Neuronal stem cell (in vitro differentiated cells): ENCODE results near the gene NECTIN2. TPM values are rescaled to one million over a fixed set of nuclear protein-coding genes. Genes with fewer than 3 reads are reported as not detected.

Experiments used
- DNase-seq: peaks from one replicate; pipeline ENCODE4 v3.0.0-alpha.2; 2013; ENCODE audit warnings: low spot score
- H2AFZ ChIP-seq: one replicate; pipeline ENCODE4 v1.6.1; 2013; ENCODE audit warnings: mild to moderate bottlenecking, low read length, inconsistent platforms
- H2AK5ac ChIP-seq: 2 replicates; pipeline ENCODE4 v1.6.1; 2013; ENCODE audit warnings: low read depth, mild to moderate bottlenecking, inconsistent platforms, low read length, moderate library complexity, mixed read lengths
- H2BK120ac ChIP-seq: 2 replicates; pipeline ENCODE4 v1.6.1; 2013; ENCODE audit warnings: low read depth, mild to moderate bottlenecking, inconsistent platforms, low read length, moderate library complexity, mixed read lengths
- H2BK12ac ChIP-seq: one replicate; pipeline ENCODE4 v1.6.1; 2013; ENCODE audit warnings: low read length, inconsistent platforms
- H2BK15ac ChIP-seq: 2 replicates; pipeline ENCODE4 v1.6.1; 2013; ENCODE audit warnings: mild to moderate bottlenecking, low read length, inconsistent platforms, mixed read lengths
- H2BK5ac ChIP-seq: one replicate; pipeline ENCODE4 v1.6.1; 2013; ENCODE audit warnings: inconsistent platforms, mild to moderate bottlenecking, low read length, moderate library complexity
- H3K14ac ChIP-seq: one replicate; pipeline ENCODE4 v1.6.1; 2013; ENCODE audit warnings: low read length, inconsistent platforms
- H3K18ac ChIP-seq: 2 replicates; pipeline ENCODE4 v1.6.1; 2013; ENCODE audit warnings: low read length, inconsistent platforms
- H3K23ac ChIP-seq: 2 replicates; pipeline ENCODE4 v1.6.1; 2013; ENCODE audit warnings: low read depth, mild to moderate bottlenecking, mixed read lengths, low read length, inconsistent platforms; ENCODE audit not compliant: poor library complexity
- H3K27ac ChIP-seq: replicated peaks from 3 replicates; pipeline ENCODE4 v1.5.1; 2013; ENCODE audit warnings: low read length, inconsistent platforms
- H3K27me3 ChIP-seq, 3 experiments: 2 replicates each; pipeline ENCODE4 v1.6.1; 2013; ENCODE audit warnings: low read length in 3 of 3, mild to moderate bottlenecking in 2 of 3, inconsistent platforms in 1 of 3, low read depth in 1 of 3, mixed read lengths in 1 of 3, moderate library complexity in 1 of 3; ENCODE audit not compliant: control insufficient read depth in 3 of 3, insufficient read depth in 3 of 3
- H3K36me3 ChIP-seq, 2 donors: replicated peaks in 1 of 2; 2 replicates each; pipeline ENCODE4 v1.6.1; 2013; ENCODE audit warnings: low read length in 2 of 2; ENCODE audit not compliant: control insufficient read depth in 2 of 2, insufficient read depth in 2 of 2
- H3K4ac ChIP-seq: 2 replicates; pipeline ENCODE4 v1.6.1; 2013; ENCODE audit warnings: inconsistent platforms, mild to moderate bottlenecking, low read length, moderate library complexity
- H3K4me1 ChIP-seq, 2 donors: 1 replicate in 1 of 2; 2 replicates in 1 of 2; pipeline ENCODE4 v1.6.1; 2013; ENCODE audit warnings: low read length in 2 of 2, low read depth in 1 of 2; ENCODE audit not compliant: control insufficient read depth in 2 of 2, insufficient read depth in 1 of 2
- H3K4me2 ChIP-seq: one replicate; pipeline ENCODE4 v1.6.1; 2013; ENCODE audit warnings: mild to moderate bottlenecking, low read length, inconsistent platforms; ENCODE audit not compliant: insufficient read depth, poor library complexity, severe bottlenecking
- H3K4me3 ChIP-seq, 2 donors: 2 replicates each; pipeline ENCODE4 v1.5.1; 2013; ENCODE audit warnings: low read length in 2 of 2, mild to moderate bottlenecking in 2 of 2, inconsistent platforms in 1 of 2, moderate library complexity in 1 of 2
- H3K79me1 ChIP-seq: one replicate; pipeline ENCODE4 v1.6.1; 2013; ENCODE audit warnings: low read depth, mild to moderate bottlenecking, inconsistent platforms, low read length, moderate library complexity
- H3K9ac ChIP-seq: one replicate; pipeline ENCODE4 v1.6.1; 2013; ENCODE audit warnings: mild to moderate bottlenecking, low read depth, low read length, inconsistent platforms; ENCODE audit not compliant: poor library complexity
- H3K9me3 ChIP-seq, 2 donors: replicated peaks in 1 of 2; 2 replicates each; pipeline versions ENCODE3 to v1.6.1; 2013; ENCODE audit warnings: low read length in 2 of 2, mild to moderate bottlenecking in 2 of 2, inconsistent platforms in 1 of 2, low read depth in 1 of 2, mixed read lengths in 1 of 2, moderate library complexity in 1 of 2; ENCODE audit not compliant: control insufficient read depth in 2 of 2, insufficient read depth in 1 of 2
- H4K8ac ChIP-seq: one replicate; pipeline ENCODE4 v1.6.1; 2013; ENCODE audit warnings: low read depth, mild to moderate bottlenecking, inconsistent platforms, low read length, moderate library complexity
- H4K91ac ChIP-seq: one replicate; pipeline ENCODE4 v1.6.1; 2013; ENCODE audit warnings: low read length, low read depth, mild to moderate bottlenecking, inconsistent platforms; ENCODE audit not compliant: poor library complexity
- WGBS, 2 donors: extraction: QIAGEN DNeasy Blood & Tissue Kit; methylation state at CpG; one replicate each; pipeline ENCODE4 v1.1.7; 2013; ENCODE audit warnings: missing lambda C conversion rate in 2 of 2, mixed read lengths in 1 of 2; ENCODE audit not compliant: insufficient read length in 2 of 2, insufficient replicate concordance in 1 of 2; ENCODE audit errors: extremely low coverage in 2 of 2; 5-methylcytosine and 5-hydroxymethylcytosine counted together
- polyA plus RNA-seq, 2 experiments: library from polyadenylated mRNA; stranded (reverse); fragments of 200-250 nt; gene quantifications; one replicate each; pipeline ENCODE4 v1.2.3, GENCODE V29; 2013

The NECTIN2 gene
- 210 TPM for polyA plus RNA-seq (2013, experiment 1 of 2)
- polyA plus RNA-seq (2013, experiment 2 of 2), result 208 TPM

DNA sequence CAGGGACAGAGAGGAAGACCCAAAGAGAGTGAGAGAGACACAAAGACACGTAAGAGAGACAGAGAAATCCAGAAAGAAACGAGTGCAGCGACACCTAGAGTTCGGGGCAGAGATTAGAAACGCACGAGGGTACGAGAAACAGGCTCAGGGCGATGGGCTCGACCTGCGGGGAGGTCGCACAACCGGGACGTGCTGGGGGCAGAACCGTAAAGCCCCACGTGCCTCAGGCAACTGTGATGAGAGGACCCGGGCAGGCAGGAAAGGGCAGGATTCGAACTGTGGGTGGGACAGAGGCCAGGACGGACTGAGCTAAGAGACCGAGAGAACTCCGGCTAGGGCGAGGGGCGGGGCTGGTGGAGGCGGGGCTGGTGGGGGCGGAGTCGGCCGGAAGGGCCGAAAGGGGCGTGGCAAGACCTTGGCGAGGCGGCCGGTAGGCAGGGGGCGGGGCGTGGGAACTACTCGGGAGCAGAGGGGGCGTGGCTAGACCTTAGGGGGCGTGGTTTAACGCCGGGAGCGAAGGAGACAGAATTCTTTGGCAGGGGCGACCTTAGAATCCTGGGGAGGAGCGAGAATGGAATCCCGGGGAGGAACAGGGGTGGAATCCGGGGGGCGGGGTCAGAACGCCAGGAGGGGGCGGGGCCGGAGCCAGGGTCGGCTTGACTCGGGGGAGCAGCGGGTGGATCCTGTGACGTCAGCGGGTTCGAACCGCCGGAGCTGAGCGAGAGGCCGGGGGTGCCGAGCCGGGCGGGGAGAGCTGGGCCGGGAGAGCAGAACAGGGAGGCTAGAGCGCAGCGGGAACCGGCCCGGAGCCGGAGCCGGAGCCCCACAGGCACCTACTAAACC lies at the start of gene NECTIN2:
TSS of gene NECTIN2 (plus strand) at position 686 of the 843 bp plus-strand sequence. CDS start 229 bp downstream, outside the sequence.
- peak within 1 kb of the TSS; percentile 96 for H2AFZ ChIP-seq
- H3K4me1 ChIP-seq, result peaks cover 19 to 20% of the 10 kb centered on the region in 2 donors
- H3K36me3 ChIP-seq, result peaks cover 0 to 11% of the 10 kb centered on the region in 2 donors
- H3K18ac ChIP-seq, result peak within 1 kb of the TSS; percentile 100
- peak within 1 kb of the TSS; percentile 99 for H3K4me2 ChIP-seq
- H4K91ac ChIP-seq, result peak within 1 kb of the TSS; percentile 34
- peak within 1 kb of the TSS; percentile 65 to 98 for H3K4me3 ChIP-seq
- peak within 1 kb of the TSS; percentile 92 for H2BK120ac ChIP-seq
- H2BK12ac ChIP-seq, result peak within 1 kb of the TSS; percentile 99
- peak within 1 kb of the TSS; percentile 98 for H3K23ac ChIP-seq
- H3K9ac ChIP-seq, result peak within 1 kb of the TSS; percentile 99
- H3K27ac ChIP-seq, result peak within 1 kb of the TSS; percentile 97
- no peak within 1 kb of the TSS for H4K8ac ChIP-seq
- H3K27me3 ChIP-seq, result no peaks in the 10 kb centered on the region
- H2BK15ac ChIP-seq, result peak within 1 kb of the TSS; percentile 99
- peak within 1 kb of the TSS; percentile 90 for H3K4ac ChIP-seq
- peak; percentile 99 for DNase-seq
- H3K79me1 ChIP-seq, result peaks cover 4% of the 10 kb centered on the region
- peak within 1 kb of the TSS; percentile 100 for H2AK5ac ChIP-seq
- H2BK5ac ChIP-seq, result peak within 1 kb of the TSS; percentile 100
- peak within 1 kb of the TSS; percentile 95 for H3K14ac ChIP-seq
- no peaks in the 10 kb centered on the region for H3K9me3 ChIP-seq
- WGBS, 2 donors, result no CpG with 5 or more reads among the region's 67 CpGs

- Histone ChIP-seq H3K4me3 (no peak overlapping the region), H3K27ac (peak overlapping the region; percentile 36), H3K27me3 (no peaks in the 10 kb centered on the region), H3K18ac (peak overlapping the region; percentile 2), H3K36me3 (no peaks in the 10 kb centered on the region), H2BK12ac (no peak overlapping the region), H2BK15ac (no peak overlapping the region), H2AK5ac (no peak overlapping the region), H2BK120ac (no peak overlapping the region), H2BK5ac (no peak overlapping the region), H3K4ac (no peak overlapping the region), H4K91ac (no peak overlapping the region), H3K9me3 (no peaks in the 10 kb centered on the region), H3K4me2 (no peak overlapping the region), H3K14ac (no peak overlapping the region), H3K23ac (no peak overlapping the region), H3K79me1 (peaks cover 1% of the 10 kb centered on the region), H4K8ac (no peak overlapping the region), H3K9ac (peak overlapping the region; percentile 7), H2AFZ (peak overlapping the region; percentile 92), H3K4me1 (peaks cover 7 to 22% of the 10 kb centered on the region in 2 donors)
- no peak for DNase-seq
- no CpG with 5 or more reads among the region's 12 CpGs for WGBS, 2 donors
These were observed 49.4 kb upstream of the NECTIN2 start for GRCh38 chr19:44796701-44797115.

GRCh38 chr19:44799627-44800346 lies 46.3 kb upstream of the NECTIN2 start:
- Histone ChIP-seq H2BK12ac (no peak overlapping the region), H3K36me3 (no peaks in the 10 kb centered on the region), H3K4me2 (no peak overlapping the region), H3K14ac (no peak overlapping the region), H2AFZ (peak overlapping the region; percentile 61), H3K9ac (no peak overlapping the region), H3K4ac (no peak overlapping the region), H4K91ac (no peak overlapping the region), H2BK120ac (no peak overlapping the region), H3K23ac (no peak overlapping the region), H2BK5ac (no peak overlapping the region), H3K4me1 (peaks cover 7 to 16% of the 10 kb centered on the region in 2 donors), H3K9me3 (no peaks in the 10 kb centered on the region), H3K18ac (peak overlapping the region; percentile 38), H2BK15ac (peak overlapping the region; percentile 97), H3K79me1 (peaks cover 1% of the 10 kb centered on the region), H3K27me3 (no peaks in the 10 kb centered on the region), H3K27ac (no peak overlapping the region), H4K8ac (no peak overlapping the region), H2AK5ac (peak overlapping the region; percentile 60), H3K4me3 (no peak overlapping the region)
- WGBS, 2 donors, result no CpG with 5 or more reads among the region's 10 CpGs
- no peak for DNase-seq

DNA sequence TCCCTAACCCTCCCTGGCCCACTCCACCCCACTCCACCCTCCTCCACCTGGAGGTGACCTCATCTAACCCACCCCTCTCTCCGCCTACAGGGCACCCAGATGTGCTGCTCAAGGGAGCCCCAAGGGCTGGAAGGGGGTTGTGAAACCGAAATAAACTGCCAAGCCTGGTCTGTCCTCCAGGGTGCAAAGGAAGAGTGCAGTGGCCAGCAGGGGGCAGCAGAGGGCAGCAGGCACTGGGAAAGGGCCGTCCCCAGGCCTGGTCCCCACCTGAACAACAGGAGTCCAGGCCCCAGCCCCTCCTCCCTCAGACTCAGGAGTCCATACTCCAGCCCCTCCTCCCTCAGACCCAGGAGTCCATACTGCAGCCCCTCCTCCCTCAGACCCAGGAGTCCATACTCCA lies 45.6 kb upstream of the NECTIN2 start:
- no peak overlapping the region for H3K4me2 ChIP-seq
- H3K79me1 ChIP-seq, result peaks cover 1% of the 10 kb centered on the region
- H3K4me1 ChIP-seq, result peaks cover 7 to 16% of the 10 kb centered on the region in 2 donors
- H3K9me3 ChIP-seq, result no peaks in the 10 kb centered on the region
- no peak overlapping the region for H3K4me3 ChIP-seq
- DNase-seq, result peak; percentile 88
- peak overlapping the region; percentile 61 for H2AFZ ChIP-seq
- peak overlapping the region; percentile 15 for H3K18ac ChIP-seq
- H3K27ac ChIP-seq, result no peak overlapping the region
- peak overlapping the region; percentile 97 for H2BK15ac ChIP-seq
- no peak overlapping the region for H3K14ac ChIP-seq
- no peak overlapping the region for H2AK5ac ChIP-seq
- H3K23ac ChIP-seq, result no peak overlapping the region
- H2BK12ac ChIP-seq, result no peak overlapping the region
- H3K27me3 ChIP-seq, result no peaks in the 10 kb centered on the region
- H4K91ac ChIP-seq, result no peak overlapping the region
- WGBS, 2 donors, result no CpG with 5 or more reads among the region's 3 CpGs
- H4K8ac ChIP-seq, result no peak overlapping the region
- no peaks in the 10 kb centered on the region for H3K36me3 ChIP-seq
- no peak overlapping the region for H3K4ac ChIP-seq
- no peak overlapping the region for H2BK120ac ChIP-seq
- no peak overlapping the region for H3K9ac ChIP-seq
- H2BK5ac ChIP-seq, result no peak overlapping the region
